ENCODE data around the gene TEAD4.

TEAD4 gene

GRCh38 chr12:2959192-2959504 lies at the start of gene TEAD4:
Gene TEAD4 (plus strand): TSS chr12:2959397.
- DNase-seq: peak; percentile 69

- DNase-seq: no peak
Measured at GRCh38 chr12:2912216-2912575, 47.0 kb upstream of the TEAD4 start.

GRCh38 chr12:2919249-2919648 lies 39.9 kb upstream of the TEAD4 start:
- DNase-seq: no peak

GRCh38 chr12:2922329-2922728 lies 36.9 kb upstream of the TEAD4 start:
- DNase-seq: no peak

- no peak for DNase-seq
Measured at GRCh38 chr12:2923057-2923456, 36.1 kb upstream of the TEAD4 start.

- DNase-seq: no peak
Measured at GRCh38 chr12:2924019-2924418, 35.2 kb upstream of the TEAD4 start.

GRCh38 chr12:2925322-2925995 lies 33.7 kb upstream of the TEAD4 start:
- no peak for DNase-seq

GRCh38 chr12:2930865-2931264 lies 28.3 kb upstream of the TEAD4 start:
- DNase-seq: no peak

GRCh38 chr12:2933586-2933985 lies 25.6 kb upstream of the TEAD4 start:
- DNase-seq: no peak

GRCh38 chr12:2934371-2934770 lies 24.8 kb upstream of the TEAD4 start:
- DNase-seq: no peak

- DNase-seq: no peak
Measured at GRCh38 chr12:2936301-2936700, 22.9 kb upstream of the TEAD4 start.

GRCh38 chr12:2937500-2937899 lies 21.7 kb upstream of the TEAD4 start:
- DNase-seq: no peak

GRCh38 chr12:2939191-2939590 lies 20.0 kb upstream of the TEAD4 start:
- DNase-seq: no peak

- no peak for DNase-seq
Measured at GRCh38 chr12:2940564-2940963, 18.6 kb upstream of the TEAD4 start.

- no peak for DNase-seq
Measured at GRCh38 chr12:2941524-2941923, 17.7 kb upstream of the TEAD4 start.

GRCh38 chr12:2944401-2945047 lies 14.7 kb upstream of the TEAD4 start:
- DNase-seq: peak; percentile 40

- no peak for DNase-seq
Measured at GRCh38 chr12:2949411-2949810, 9.8 kb upstream of the TEAD4 start.

GRCh38 chr12:2955888-2956287 lies 3.3 kb upstream of the TEAD4 start:
- DNase-seq: no peak

GRCh38 chr12:2957816-2958431 lies 1.3 kb upstream of the TEAD4 start:
- no peak for DNase-seq

GRCh38 chr12:2958432-2959191 lies 585 bp upstream of the TEAD4 start:
- DNase-seq: peak; percentile 69

- DNase-seq: peak; percentile 64
Measured at GRCh38 chr12:2959505-2960389, 550 bp downstream of the TEAD4 start.

GRCh38 chr12:2960390-2960956 lies 1.3 kb downstream of the TEAD4 start:
- DNase-seq: no peak
